K562 (cell line): ENCODE data around the gene ARL16. TPM values are rescaled to one million over a fixed set of nuclear protein-coding genes. Genes with fewer than 3 reads are reported as not detected.

ENCODE experiments used
- BMI1 ChIP-seq: fragments of 150-350 bp; IDR thresholded peaks from 2 replicates; pipeline ENCODE4 v1.6.1; 2014; ENCODE audit warnings: low read length
- BRD4 ChIP-seq: fragments of 200-600 bp; sonication (generic); IDR thresholded peaks from 2 replicates; pipeline ENCODE4 v1.6.1; 2017; ENCODE audit warnings: inconsistent platforms
- ELF1 ChIP-seq: fragments of 200-800 bp; sonication (Bioruptor generic); IDR thresholded peaks from 2 replicates; pipeline ENCODE4 v1.6.1; 2016; ENCODE audit warnings: missing genetic modification characterization, missing compliant biosample characterization
- HNRNPK ChIP-seq: fragments of 200-400 bp; formaldehyde crosslinking; IDR thresholded peaks from one replicate; pipeline ENCODE4 v1.6.1; 2018; ENCODE audit warnings: mild to moderate bottlenecking, low read depth, low read length; ENCODE audit not compliant: poor library complexity, severe bottlenecking
- LCOR ChIP-seq: sonication (generic); formaldehyde crosslinking; IDR thresholded peaks from 2 replicates; pipeline ENCODE4 v1.8.0; 2022; ENCODE audit warnings: mild to moderate bottlenecking, missing genetic modification reagents
- MCM5 ChIP-seq: fragments of 450-650 bp; IDR thresholded peaks from 2 replicates; pipeline ENCODE4 v1.6.1; 2016; ENCODE audit warnings: low read depth
- MTF1 ChIP-seq: fragments of 250-450 bp; sonication (Bioruptor Pico); IDR thresholded peaks from 2 replicates; pipeline ENCODE4 v1.9.0; 2021; ENCODE audit warnings: moderate library complexity, mild to moderate bottlenecking, inconsistent platforms, borderline replicate concordance
- NR0B1 ChIP-seq: fragments of 450-650 bp; IDR thresholded peaks from one replicate; pipeline ENCODE4 v1.6.1; 2018; ENCODE audit warnings: mild to moderate bottlenecking, moderate library complexity; ENCODE audit not compliant: partially characterized antibody
- NR2C2 ChIP-seq, 2 experiments: fragments of 200-800 bp in 1 of 2; sonication (Bioruptor generic) in 1 of 2; sonication (generic) in 1 of 2; formaldehyde crosslinking in 1 of 2; IDR thresholded peaks; 2 replicates each; pipeline versions ENCODE4 v1.6.1 to v1.8.0; 2016 to 2022; ENCODE audit warnings: mild to moderate bottlenecking in 1 of 2, missing compliant biosample characterization in 1 of 2, missing genetic modification characterization in 1 of 2, missing genetic modification reagents in 1 of 2
- POLR3A ChIP-seq: IDR thresholded peaks from 2 replicates; pipeline ENCODE4 v1.6.1; 2011; ENCODE audit warnings: borderline replicate concordance, mild to moderate bottlenecking, moderate library complexity; ENCODE audit not compliant: insufficient read length, insufficient read depth; ENCODE audit errors: extremely low read depth
- SMC3 ChIP-seq: conservative IDR thresholded peaks from 2 replicates; pipeline ENCODE4 v1.6.1; 2011; ENCODE audit warnings: low read depth, low read length, improper control_type of control experiment; ENCODE audit not compliant: insufficient read depth
- VEZF1 ChIP-seq: fragments of 200-800 bp; sonication (Bioruptor generic); IDR thresholded peaks from 2 replicates; pipeline ENCODE4 v1.6.1; 2017; ENCODE audit warnings: missing genetic modification characterization, missing compliant biosample characterization
- XRCC3 ChIP-seq: fragments of 450-650 bp; IDR thresholded peaks from 2 replicates; pipeline ENCODE4 v1.6.1; 2017; ENCODE audit warnings: mild to moderate bottlenecking, moderate library complexity
- XRCC4 ChIP-seq: IDR thresholded peaks from one replicate; pipeline ENCODE4 v1.6.1; 2011; ENCODE audit not compliant: insufficient read depth, insufficient read length; ENCODE audit errors: extremely low read depth
- ZBTB34 ChIP-seq: fragments of 250-450 bp; sonication (Bioruptor Pico); IDR thresholded peaks from 2 replicates; pipeline ENCODE4 v1.8.0; 2021; ENCODE audit warnings: mild to moderate bottlenecking, moderate library complexity
- ZNF184 ChIP-seq: sonication (generic); formaldehyde crosslinking; IDR thresholded peaks from 2 replicates; pipeline ENCODE4 v1.5.0; 2020; ENCODE audit warnings: missing genetic modification reagents
- ZNF23 ChIP-seq: fragments of 250-450 bp; sonication (Bioruptor Pico); IDR thresholded peaks from 2 replicates; pipeline ENCODE4 v1.4.0; 2020; ENCODE audit warnings: mild to moderate bottlenecking
- ZNF431 ChIP-seq: sonication (generic); formaldehyde crosslinking; IDR thresholded peaks from 2 replicates; pipeline ENCODE4 v1.8.0; 2022; ENCODE audit warnings: mild to moderate bottlenecking, missing genetic modification reagents
- ZNF707 ChIP-seq: fragments of 250-450 bp; sonication (Bioruptor Pico); conservative IDR thresholded peaks from 2 replicates; pipeline ENCODE4 v1.8.0; 2022; ENCODE audit warnings: inconsistent platforms, mild to moderate bottlenecking, moderate library complexity
- polyA plus RNA-seq, 8 experiments: library from polyadenylated mRNA; depleted of rRNA in 4 of 8; stranded (reverse) in 5 of 8; unstranded in 3 of 8; fragments of >200 nt; fragmentation: Nextera tagmentation in 2 of 8; fragmentation: Illumina TruSeq in 1 of 8; extraction: Ambion mirVana in 2 of 8; extraction: Trizol in 1 of 8; gene quantifications; 2 replicates each; pipeline versions ENCODE4 v1.2.1 to v1.2.3, GENCODE V29; 2011 to 2014; ENCODE audit warnings: inconsistent platforms in 1 of 8, missing spikeins in 1 of 8
- total RNA-seq, 7 experiments: library from RNA; depleted of rRNA in 6 of 7; stranded (reverse); fragments of >200 nt in 6 of 7; fragmentation: Illumina TruSeq in 2 of 7; extraction: Trizol in 2 of 7; gene quantifications; 2 replicates each; pipeline versions ENCODE4 v1.2.1 to v1.2.3, GENCODE V29; 2011 to 2021; ENCODE audit warnings: low replicate concordance in 1 of 7

The ARL16 gene
- total and polyA plus RNA-seq, 9 of the 15 experiments (the other 6 are each of a cell fraction or from before 2014, with no cell fraction given): 5.4 to 32.4 (median 22.6) TPM

GRCh38 chr17:81636505-81637288 lies 46.9 kb downstream of the ARL16 start, which contains the start of the genes NPLOC4 and TSPAN10 (continued):
- TF ChIP-seq ZNF184 (CRISPR knock-in tag) (no peak), ZNF431 (CRISPR knock-in tag) (no peak), BMI1 (no peak), XRCC4 (no peak), ZNF23 (CRISPR knock-in tag) (no peak), NR0B1 (no peak), XRCC3 (no peak), ZBTB34 (CRISPR knock-in tag) (no peak), MCM5 (no peak), LCOR (CRISPR knock-in tag) (peak; percentile 68; the same call in 1 of the 2 replicates), ELF1 (tag) (0 out of 2 replicates have a peak, but pooled peaks have one; percentile 47), HNRNPK (no peak), SMC3 (no peak), MTF1 (CRISPR knock-in tag) (no peak), ZNF707 (no peak), POLR3A (no peak), BRD4 (0 out of 2 replicates have a peak, but pooled peaks have one; percentile 35), VEZF1 (peak; percentile 76), NR2C2 (CRISPR knock-in tag; IDR thresholded peaks at IDR 0.05) (no peak), NR2C2 (tag; IDR thresholded peaks at IDR 0.05) (peak; percentile 68)
